Natural killer cell (primary cell): ENCODE measurements around the gene TSC1. TPM values are rescaled to one million over a fixed set of nuclear protein-coding genes. Genes with fewer than 3 reads are reported as not detected.
A peak's percentile ranks its signal among the peaks of the same experiment; 100 is the strongest.

Experiments used
- ATAC-seq, 3 donors: fragments of 150-1000 bp in 2 of 3; fragments of 200-7000 bp in 1 of 3; cut with Tn5 transposase; 1 replicate in 1 of 3; 2 replicates in 2 of 3; pipeline ENCODE4 v1.10.0; 2021; ENCODE audit warnings: mild to moderate bottlenecking in 2 of 3, moderate library complexity in 2 of 3
- DNase-seq, 2 donors: peaks; one replicate each; pipeline versions ENCODE4 v3.0.0 to v3.0.0-alpha.2; 2013 to 2021; ENCODE audit warnings: mixed read lengths in 1 of 2
- H3K27ac ChIP-seq: one replicate; pipeline ENCODE4 v1.5.1; 2013; ENCODE audit warnings: mild to moderate bottlenecking, low read length
- H3K27me3 ChIP-seq: one replicate; pipeline ENCODE4 v1.6.1; 2013; ENCODE audit warnings: low read length; ENCODE audit not compliant: control insufficient read depth, insufficient read depth
- H3K36me3 ChIP-seq: one replicate; pipeline ENCODE4 v1.6.1; 2013; ENCODE audit warnings: low read length; ENCODE audit not compliant: control insufficient read depth, insufficient read depth
- H3K4me1 ChIP-seq: one replicate; pipeline ENCODE4 v1.6.1; 2013; ENCODE audit warnings: low read length; ENCODE audit not compliant: control insufficient read depth, insufficient read depth
- H3K4me3 ChIP-seq: one replicate; pipeline ENCODE4 v1.5.1; 2013; ENCODE audit warnings: low read length
- H3K9me3 ChIP-seq: one replicate; pipeline ENCODE4 v1.6.1; 2013; ENCODE audit warnings: low read length; ENCODE audit not compliant: control insufficient read depth, insufficient read depth
- H3K27ac Mint-ChIP-seq, 2 donors: one replicate each; pipeline ENCODE4 v1.8.0; 2022; ENCODE audit warnings: mild to moderate bottlenecking in 2 of 2, mixed read lengths in 2 of 2, moderate library complexity in 1 of 2
- H3K27me3 Mint-ChIP-seq, 2 donors: one replicate each; pipeline ENCODE4 v1.8.0; 2022; ENCODE audit warnings: low read depth in 2 of 2, mixed read lengths in 2 of 2
- H3K36me3 Mint-ChIP-seq: one replicate; pipeline ENCODE4 v1.8.0; 2022; ENCODE audit warnings: mixed read lengths
- H3K4me1 Mint-ChIP-seq, 2 donors: one replicate each; pipeline ENCODE4 v1.8.0; 2022; ENCODE audit warnings: mixed read lengths in 2 of 2
- H3K4me3 Mint-ChIP-seq: one replicate; pipeline ENCODE4 v1.8.0; 2022; ENCODE audit warnings: mild to moderate bottlenecking, moderate library complexity, mixed read lengths
- H3K9me3 Mint-ChIP-seq, 2 donors: one replicate each; pipeline ENCODE4 v1.8.0; 2022; ENCODE audit warnings: mixed read lengths in 2 of 2
- CTCF ChIP-seq: fragments of 200-600 bp; IDR thresholded peaks from one replicate; pipeline ENCODE4 v1.8.0; 2022; ENCODE audit warnings: antibody characterized with exemption
- WGBS: methylation state at CpG from one replicate; pipeline ENCODE4 v1.1.7; 2013; ENCODE audit warnings: missing lambda C conversion rate; ENCODE audit not compliant: insufficient coverage; 5-methylcytosine and 5-hydroxymethylcytosine counted together
- intact Hi-C: fragments of 100-400 bp; cut with micrococcal nuclease; formaldehyde crosslinking; loops from one replicate; pipeline ENCODE4 v1.14.2; 2022
- total RNA-seq, 4 donors: library from RNA; stranded (reverse); fragments of 120-200 nt in 1 of 4; gene quantifications; one replicate each; pipeline versions ENCODE4 v1.2.3 to v1.2.4, GENCODE V29; 2013 to 2022

Gene TSC1
- total RNA-seq, 3 donors from 2014 or later (not counting 1 experiment from before 2014, with no cell fraction given): 58.0 to 73.5 (median 63.3) TPM

- peaks cover 9 to 13% of the 10 kb centered on the region in 2 donors for H3K4me1 Mint-ChIP-seq
- 93% methylated on average over 4 of the region's 5 CpGs for WGBS
- TF ChIP-seq CTCF: no peak
- H3K27me3 ChIP-seq: no peaks in the 10 kb centered on the region
- H3K9me3 ChIP-seq: no peaks in the 10 kb centered on the region
- peaks cover 0 to 5% of the 10 kb centered on the region in 2 donors for H3K27me3 Mint-ChIP-seq
- no peak overlapping the region for H3K27ac Mint-ChIP-seq
- H3K36me3 Mint-ChIP-seq: no peaks in the 10 kb centered on the region
- ATAC-seq (no peak), DNase-seq (no peak)
- no peak overlapping the region for H3K27ac ChIP-seq
- H3K4me1 ChIP-seq: peaks cover 17% of the 10 kb centered on the region
- H3K4me3 Mint-ChIP-seq: no peak overlapping the region
- no peak overlapping the region for H3K4me3 ChIP-seq
- H3K9me3 Mint-ChIP-seq: no peaks in the 10 kb centered on the region
- no peaks in the 10 kb centered on the region for H3K36me3 ChIP-seq
- intact Hi-C loops: loop anchor here (2.0 kb wide), 1 partner anchor 75 kb away; no protein-coding TSS in a partner anchor
Observed at GRCh38 chr9:132855904-132856303, 88.5 kb downstream of the TSC1 start.

- H3K4me1 ChIP-seq: peaks cover 17% of the 10 kb centered on the region
- DNase-seq (no peak), ATAC-seq (no peak)
- no peak overlapping the region for H3K27ac ChIP-seq
- intact Hi-C loops: no loop called here
- peaks cover 0 to 5% of the 10 kb centered on the region in 2 donors for H3K27me3 Mint-ChIP-seq
- no peak for TF ChIP-seq CTCF
- 58% methylated on average over 10 of the region's 10 CpGs for WGBS
- no peak overlapping the region for H3K4me3 Mint-ChIP-seq
- H3K9me3 ChIP-seq: no peaks in the 10 kb centered on the region
- H3K36me3 ChIP-seq: no peaks in the 10 kb centered on the region
- no peaks in the 10 kb centered on the region for H3K27me3 ChIP-seq
- no peak overlapping the region for H3K27ac Mint-ChIP-seq
- no peaks in the 10 kb centered on the region for H3K36me3 Mint-ChIP-seq
- H3K9me3 Mint-ChIP-seq: no peaks in the 10 kb centered on the region
- H3K4me3 ChIP-seq: no peak overlapping the region
- H3K4me1 Mint-ChIP-seq: peaks cover 13 to 18% of the 10 kb centered on the region in 2 donors
Observed at GRCh38 chr9:132854832-132855231, 89.6 kb downstream of the TSC1 start.

GRCh38 chr9:132853482-132853881, 90.9 kb downstream of the TSC1 start:
- H3K27me3 Mint-ChIP-seq: peaks cover 0 to 5% of the 10 kb centered on the region in 2 donors
- peaks cover 13 to 18% of the 10 kb centered on the region in 2 donors for H3K4me1 Mint-ChIP-seq
- no peaks in the 10 kb centered on the region for H3K36me3 Mint-ChIP-seq
- no peaks in the 10 kb centered on the region for H3K9me3 ChIP-seq
- H3K36me3 ChIP-seq: no peaks in the 10 kb centered on the region
- no peak overlapping the region for H3K27ac ChIP-seq
- TF ChIP-seq CTCF: no peak
- WGBS: 95% methylated on average over 3 of the region's 4 CpGs
- peaks cover 17% of the 10 kb centered on the region for H3K4me1 ChIP-seq
- no peak overlapping the region for H3K27ac Mint-ChIP-seq
- no peaks in the 10 kb centered on the region for H3K27me3 ChIP-seq
- no peaks in the 10 kb centered on the region for H3K9me3 Mint-ChIP-seq
- no peak overlapping the region for H3K4me3 ChIP-seq
- no peak for DNase-seq
- ATAC-seq: no peak
- no peak overlapping the region for H3K4me3 Mint-ChIP-seq
- intact Hi-C loops: no loop called here

GRCh38 chr9:132849185-132849706, 95.2 kb downstream of the TSC1 start:
- H3K9me3 ChIP-seq: no peaks in the 10 kb centered on the region
- no peak overlapping the region for H3K4me3 ChIP-seq
- H3K9me3 Mint-ChIP-seq: no peaks in the 10 kb centered on the region
- no peak for TF ChIP-seq CTCF
- no peak overlapping the region for H3K27ac ChIP-seq
- no peak for ATAC-seq
- no peaks in the 10 kb centered on the region for H3K36me3 Mint-ChIP-seq
- H3K27me3 Mint-ChIP-seq: no peaks in the 10 kb centered on the region
- no peak overlapping the region for H3K4me3 Mint-ChIP-seq
- 88% methylated on average over 12 of the region's 12 CpGs for WGBS
- peak in 1 of 2 donors; percentile 31 for DNase-seq
- no peaks in the 10 kb centered on the region for H3K36me3 ChIP-seq
- no peak overlapping the region for H3K27ac Mint-ChIP-seq
- intact Hi-C loops: no loop called here
- H3K4me1 ChIP-seq: peaks cover 6% of the 10 kb centered on the region
- H3K27me3 ChIP-seq: no peaks in the 10 kb centered on the region
- peaks cover 8 to 9% of the 10 kb centered on the region in 2 donors for H3K4me1 Mint-ChIP-seq
